ENCODE results near the gene GRIK1. TPM values are rescaled to one million over a fixed set of nuclear protein-coding genes. Genes with fewer than 3 reads are reported as not detected.

The GRIK1 gene
- polyA plus RNA-seq, 1 donor, result 1.7 TPM

- DNase-seq, result no peak
These were observed 297.1 kb downstream of the GRIK1 start for GRCh38 chr21:29642551-29643245.

DNA sequence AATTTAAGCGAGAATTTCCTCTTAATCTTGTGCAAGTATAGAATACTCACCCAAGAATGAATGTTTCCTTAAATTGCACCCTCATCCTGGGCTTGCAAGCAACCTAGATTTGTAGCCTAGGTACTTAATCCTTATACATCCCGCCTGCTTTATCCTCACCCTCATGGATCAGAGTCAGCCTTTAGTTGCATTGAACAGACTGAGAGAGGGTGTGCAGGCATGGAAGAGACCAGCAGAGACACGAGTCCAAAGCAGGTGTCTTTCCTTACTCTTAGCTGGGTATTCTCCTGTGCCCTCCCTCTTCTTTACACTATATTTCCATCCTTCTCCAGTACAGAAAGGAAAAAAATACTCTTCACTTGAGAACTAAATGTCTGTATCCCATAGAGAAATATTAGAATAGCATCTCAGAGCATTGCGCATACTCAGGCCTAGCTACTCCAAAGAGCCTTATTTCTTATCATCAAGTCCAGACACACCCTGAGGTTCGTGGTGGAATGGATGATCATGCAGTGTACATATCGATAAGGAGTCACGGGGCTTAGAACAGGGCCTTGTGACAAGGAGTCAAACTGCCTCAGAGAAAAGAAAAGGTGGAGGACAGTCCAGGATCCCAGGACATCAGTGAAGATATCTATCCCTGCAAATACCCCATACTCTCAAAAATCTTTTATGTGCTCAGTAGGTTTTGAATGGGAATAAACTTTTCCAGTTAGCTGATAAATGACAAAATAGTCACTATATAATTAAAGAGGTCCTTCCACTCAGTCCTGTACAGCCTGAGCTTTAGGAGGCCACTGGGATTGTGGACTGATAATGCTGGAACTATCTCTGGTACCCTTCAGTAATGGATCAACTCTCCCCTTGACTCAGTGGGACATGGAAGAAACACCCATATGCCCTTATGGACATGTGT is 297.9 kb downstream of the GRIK1 start:
- no peak for DNase-seq

DNA sequence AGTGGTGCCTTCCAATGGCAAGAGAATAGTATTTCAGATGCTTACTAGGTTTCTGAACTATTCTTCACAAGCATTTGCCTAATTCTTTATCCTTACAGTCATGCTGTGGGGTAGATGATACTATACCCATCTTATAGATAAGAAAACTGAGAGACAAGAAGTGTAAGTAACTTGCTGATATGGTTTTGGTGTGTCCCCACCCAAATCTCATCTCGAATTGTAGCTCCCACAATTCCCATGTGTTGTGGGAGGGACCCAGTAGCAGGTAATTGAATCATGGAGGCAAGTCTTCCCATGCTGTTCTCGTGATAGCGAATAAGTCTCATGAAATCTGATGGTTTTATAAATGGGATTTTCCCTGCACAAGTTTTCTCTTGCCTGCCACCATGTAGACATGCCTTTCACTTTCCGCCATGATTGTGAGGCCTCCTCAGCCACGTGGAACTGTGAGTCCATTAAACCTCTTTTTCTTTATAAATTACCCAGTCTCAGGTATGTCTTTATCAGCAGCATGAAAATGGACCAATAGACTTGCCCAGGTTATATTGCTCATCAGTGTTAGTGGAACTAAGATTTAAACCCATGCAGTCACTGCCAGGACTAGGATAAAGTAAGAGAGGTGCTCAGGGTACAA is 298.7 kb downstream of the GRIK1 start:
- no peak for DNase-seq

- no peak for DNase-seq
These were observed 299.7 kb downstream of the GRIK1 start for GRCh38 chr21:29640080-29640508.

DNA sequence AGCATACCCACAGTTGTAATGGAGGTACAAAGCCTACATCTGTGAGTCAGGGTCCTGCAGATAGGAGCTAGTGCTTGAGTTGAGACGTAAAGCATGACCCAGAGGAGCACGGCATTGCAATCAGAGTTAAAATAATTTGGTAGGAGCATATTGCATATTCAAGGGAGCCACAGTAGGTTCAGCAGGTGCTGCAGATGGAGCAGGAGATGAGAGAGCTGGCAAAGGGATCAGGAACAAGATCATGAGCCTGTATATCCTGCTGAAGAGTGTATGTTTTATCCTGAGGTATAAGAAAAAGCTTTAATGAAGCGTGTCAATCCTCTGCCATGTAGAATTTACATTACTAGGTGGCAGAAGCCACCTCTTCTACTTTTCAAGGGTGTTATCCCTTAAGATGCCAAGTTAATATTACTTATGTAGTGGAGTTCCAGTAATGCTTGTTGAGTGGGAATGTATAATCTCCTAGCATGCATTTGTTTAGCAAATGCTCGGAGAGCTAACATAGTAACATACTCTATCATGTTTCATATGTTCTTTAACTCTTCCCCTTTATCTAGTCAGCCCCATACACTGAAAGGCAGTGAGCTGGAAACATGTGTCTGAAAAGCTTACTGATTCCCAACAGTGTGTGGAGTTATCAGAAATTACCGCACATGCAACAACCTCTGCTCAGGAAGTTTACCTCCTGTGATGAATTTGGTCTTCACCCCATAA is 300.3 kb downstream of the GRIK1 start:
- no peak for DNase-seq

DNA sequence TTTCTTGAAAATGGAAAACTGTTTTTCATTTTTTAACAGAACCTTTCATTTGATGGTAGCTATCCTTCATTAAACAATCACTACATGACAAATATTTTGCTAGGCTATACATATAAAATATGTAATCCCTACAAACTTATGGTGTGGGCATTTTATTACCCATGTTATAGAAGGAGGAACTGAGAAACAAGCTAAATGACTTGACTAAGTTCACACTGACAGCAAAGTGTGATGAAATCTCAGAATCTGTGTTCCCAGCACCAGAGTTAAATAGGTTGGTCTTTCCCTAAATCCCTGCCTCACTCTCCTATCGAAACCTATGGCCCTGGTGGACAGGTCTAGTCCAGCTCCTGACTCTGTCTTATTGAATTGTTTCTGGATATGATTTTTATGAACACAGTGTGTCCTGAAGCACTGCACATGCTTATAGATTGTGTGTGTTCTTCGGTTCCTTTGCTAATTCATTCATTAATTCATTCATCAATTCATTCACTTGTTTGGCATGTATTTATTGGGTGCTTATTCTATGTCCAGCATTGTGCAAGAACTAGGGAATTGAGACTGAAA is 301.0 kb downstream of the GRIK1 start:
- no peak for DNase-seq

DNA sequence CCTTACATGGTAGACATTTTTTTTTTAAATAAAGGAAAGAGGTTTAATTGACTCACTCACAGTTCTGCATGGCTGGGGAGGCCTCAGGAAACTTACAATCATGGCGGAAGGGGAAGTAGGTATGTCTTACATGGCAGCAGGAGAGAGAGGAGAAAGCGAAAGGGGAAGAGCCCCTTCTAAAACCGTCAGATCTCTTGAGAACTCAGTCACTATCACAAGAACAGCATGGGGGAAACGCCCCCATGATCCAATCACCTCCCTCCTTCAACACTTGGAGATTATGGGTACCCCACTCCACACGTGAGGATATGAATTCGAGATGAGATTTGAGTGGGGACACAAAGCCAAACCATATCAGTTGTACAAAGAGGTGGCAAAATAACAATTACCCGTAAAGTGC is 301.7 kb downstream of the GRIK1 start:
- no peak for DNase-seq

- no peak for DNase-seq
These were observed 302.2 kb downstream of the GRIK1 start for GRCh38 chr21:29637553-29637952.

DNA sequence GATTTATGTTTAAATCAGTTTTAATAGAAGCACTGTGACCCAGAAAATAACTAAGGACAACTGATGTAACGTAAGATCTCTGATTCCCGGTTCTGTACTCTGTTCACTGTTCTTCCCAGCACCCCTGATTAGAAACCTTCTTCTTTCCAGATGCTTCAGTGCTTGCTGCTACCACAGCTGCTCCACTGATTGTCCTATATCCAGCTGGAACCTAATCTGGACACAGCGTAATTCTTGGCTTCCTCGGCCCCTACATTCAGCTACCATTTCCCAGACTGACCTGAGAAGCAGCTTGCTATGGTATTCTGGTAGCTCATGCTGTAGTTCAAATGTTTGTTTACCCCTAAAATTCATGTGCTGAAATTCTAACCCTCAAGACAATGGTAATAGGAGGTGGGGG is 302.7 kb downstream of the GRIK1 start:
- DNase-seq, result no peak

GRCh38 chr21:29634418-29634817 is 305.4 kb downstream of the GRIK1 start:
- DNase-seq, result no peak

DNA sequence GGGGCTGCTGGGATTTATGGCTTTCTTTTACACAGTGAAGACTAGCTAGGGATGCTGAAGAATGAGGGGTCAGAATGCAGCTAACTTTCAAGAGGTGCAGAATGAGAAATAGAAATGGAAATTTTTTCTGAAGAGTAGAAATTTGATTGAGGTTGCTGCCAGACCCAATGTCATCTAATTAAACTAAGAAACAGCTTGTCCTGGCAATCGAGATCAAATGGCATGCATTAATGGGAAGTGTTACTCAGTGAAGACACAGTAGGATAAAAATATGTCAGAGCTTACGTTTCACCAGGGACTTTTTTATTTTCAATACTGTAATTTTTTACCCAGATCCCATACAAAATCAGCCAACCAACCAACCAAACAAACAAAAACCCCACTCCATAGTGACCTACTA is 306.0 kb downstream of the GRIK1 start:
- DNase-seq, result no peak

DNA sequence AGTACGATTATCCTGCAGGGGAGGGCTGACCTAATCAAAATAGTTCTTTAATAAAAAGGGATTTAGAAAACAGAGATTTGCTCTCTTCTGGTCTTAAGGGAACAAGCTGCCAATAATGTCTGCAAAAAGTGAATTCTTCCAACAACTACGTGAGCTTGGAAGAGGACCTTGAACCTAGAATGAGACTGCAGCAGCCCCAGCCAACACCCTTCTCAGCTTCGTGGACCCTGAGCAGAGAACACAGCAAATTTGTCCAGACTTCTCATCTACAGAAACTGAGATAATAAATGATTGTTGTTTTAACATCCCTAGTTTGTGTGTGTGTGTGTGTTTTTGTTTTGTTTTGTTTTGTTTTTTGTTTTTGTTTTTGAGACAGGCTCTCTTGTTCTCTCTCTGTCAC is 309.4 kb downstream of the GRIK1 start:
- DNase-seq, result no peak

- DNase-seq, result no peak
These were observed 311.9 kb downstream of the GRIK1 start for GRCh38 chr21:29627905-29628304.

GRCh38 chr21:29626801-29627470 is 312.9 kb downstream of the GRIK1 start:
- no peak for DNase-seq

- no peak for DNase-seq
These were observed 313.8 kb downstream of the GRIK1 start for GRCh38 chr21:29625990-29626389.

GRCh38 chr21:29624776-29625175 is 315.0 kb downstream of the GRIK1 start:
- no peak for DNase-seq

- no peak for DNase-seq
These were observed 318.3 kb downstream of the GRIK1 start for GRCh38 chr21:29621525-29621924.

- no peak for DNase-seq
These were observed 323.5 kb downstream of the GRIK1 start for GRCh38 chr21:29616209-29616751.

- DNase-seq, result no peak
These were observed 325.9 kb downstream of the GRIK1 start for GRCh38 chr21:29613877-29614276.

GRCh38 chr21:29613021-29613420 is 326.8 kb downstream of the GRIK1 start:
- DNase-seq, result no peak

DNA sequence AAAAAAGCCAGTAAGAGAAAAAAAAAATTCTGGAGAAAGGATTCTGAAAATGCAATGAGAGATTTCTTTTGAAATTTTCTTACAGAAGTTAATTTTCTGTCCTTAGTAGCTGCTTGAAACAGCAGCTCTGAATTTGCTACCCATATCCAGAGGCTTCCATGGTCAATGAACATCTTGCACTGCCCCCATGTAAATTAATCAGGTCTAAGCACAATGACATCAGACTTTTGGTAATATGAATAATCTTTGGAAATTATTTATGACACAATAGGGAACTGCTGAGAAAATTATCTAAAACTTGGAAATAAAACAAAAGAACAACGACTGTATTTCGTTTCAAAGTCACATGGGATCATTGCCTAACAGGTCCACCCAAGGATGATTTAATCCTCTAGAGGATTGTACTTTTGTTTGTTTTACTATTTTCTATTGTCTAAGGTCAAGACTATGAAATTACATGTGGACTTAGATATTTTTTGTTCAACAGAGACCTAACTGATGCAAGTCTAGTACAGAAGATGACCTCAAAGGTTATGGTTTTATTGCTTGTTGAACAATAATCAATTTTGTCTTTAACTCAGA is 328.9 kb downstream of the GRIK1 start:
- DNase-seq, result no peak

Data from left kidney (tissue), 2 donors.